ENCODE results near the gene UBALD2. TPM values are rescaled to one million over a fixed set of nuclear protein-coding genes. Genes with fewer than 3 reads are reported as not detected.
"Not testable (repeated sequence)": the region's sequence is repeated elsewhere in the genome, so short reads cannot be mapped to it uniquely, and the experiment has no call there.

The UBALD2 gene
- polyA plus RNA-seq, 1 donor from 2014 or later, result 7.5 TPM

DNA sequence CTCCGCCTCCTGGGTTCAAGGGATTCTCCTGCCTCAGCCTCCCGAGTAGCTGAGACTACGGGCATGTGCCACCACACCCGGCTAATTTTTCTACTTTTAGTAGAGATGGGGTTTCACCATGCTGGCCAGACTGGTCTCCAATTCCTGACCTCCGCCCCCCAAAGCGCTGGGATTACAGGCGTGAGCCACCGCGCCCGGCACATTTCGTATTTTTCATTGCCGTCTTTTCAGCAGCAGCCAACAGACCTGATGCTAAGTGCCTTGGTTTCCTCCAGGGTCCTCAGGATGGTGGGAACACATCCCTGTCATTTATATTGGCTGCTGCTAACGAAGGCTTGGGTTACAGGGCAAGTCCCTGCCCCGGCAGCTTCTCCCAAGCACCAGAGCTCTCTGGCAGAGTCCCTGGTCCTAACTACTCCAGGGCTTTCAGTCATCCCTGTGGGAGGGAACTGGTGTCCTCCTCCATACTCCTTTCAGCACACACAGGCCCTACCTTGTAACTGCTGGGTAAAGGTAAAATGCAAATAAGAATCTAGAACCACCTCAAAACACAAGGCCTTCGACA lies 23.4 kb upstream of the UBALD2 start:
- Histone ChIP-seq H3K36me3 (ENCODE audit: insufficient read depth, low read length) (no peaks in the 10 kb centered on the region), H3K27ac (ENCODE audit: low read length) (no peak overlapping the region), H3K4me2 (ENCODE audit: low read length) (no peak overlapping the region), H3K27me3 (ENCODE audit: insufficient read depth, low read depth, low read length) (no peaks in the 10 kb centered on the region), H3K9me2 (ENCODE audit: insufficient read depth, low read length) (no peaks in the 10 kb centered on the region), H3K4me3 (ENCODE audit: low read length) (no peak overlapping the region), H3K79me2 (replicated peaks; ENCODE audit: insufficient read depth, low read length) (peaks cover 17% of the 10 kb centered on the region), H3K9ac (ENCODE audit: low read length) (no peak overlapping the region), H2AFZ (ENCODE audit: low read depth, low read length) (no peak overlapping the region), H4K20me1 (ENCODE audit: insufficient read depth) (no peaks in the 10 kb centered on the region), H3F3A (ENCODE audit: insufficient read depth, low read length, poor library complexity, severe bottlenecking) (no peaks in the 10 kb centered on the region), H3K9me3 (ENCODE audit: low read length) (no peaks in the 10 kb centered on the region)
- TF ChIP-seq POLR2AphosphoS5 (IDR thresholded peaks at IDR 0.05), result no peak
- TF ChIP-seq EP300 (conservative IDR thresholded peaks at IDR 0.05; ENCODE audit: poor library complexity, severe bottlenecking), result no peak
- TF ChIP-seq, protein P1, sequence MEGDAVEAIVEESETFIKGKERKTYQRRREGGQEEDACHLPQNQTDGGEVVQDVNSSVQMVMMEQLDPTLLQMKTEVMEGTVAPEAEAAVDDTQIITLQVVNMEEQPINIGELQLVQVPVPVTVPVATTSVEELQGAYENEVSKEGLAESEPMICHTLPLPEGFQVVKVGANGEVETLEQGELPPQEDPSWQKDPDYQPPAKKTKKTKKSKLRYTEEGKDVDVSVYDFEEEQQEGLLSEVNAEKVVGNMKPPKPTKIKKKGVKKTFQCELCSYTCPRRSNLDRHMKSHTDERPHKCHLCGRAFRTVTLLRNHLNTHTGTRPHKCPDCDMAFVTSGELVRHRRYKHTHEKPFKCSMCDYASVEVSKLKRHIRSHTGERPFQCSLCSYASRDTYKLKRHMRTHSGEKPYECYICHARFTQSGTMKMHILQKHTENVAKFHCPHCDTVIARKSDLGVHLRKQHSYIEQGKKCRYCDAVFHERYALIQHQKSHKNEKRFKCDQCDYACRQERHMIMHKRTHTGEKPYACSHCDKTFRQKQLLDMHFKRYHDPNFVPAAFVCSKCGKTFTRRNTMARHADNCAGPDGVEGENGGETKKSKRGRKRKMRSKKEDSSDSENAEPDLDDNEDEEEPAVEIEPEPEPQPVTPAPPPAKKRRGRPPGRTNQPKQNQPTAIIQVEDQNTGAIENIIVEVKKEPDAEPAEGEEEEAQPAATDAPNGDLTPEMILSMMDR (IDR thresholded peaks at IDR 0.05; ENCODE audit: poor library complexity, severe bottlenecking), result no peak
- TF ChIP-seq RAD21 (conservative IDR thresholded peaks at IDR 0.05), result no peak
- TF ChIP-seq TAF1 (IDR thresholded peaks at IDR 0.05; ENCODE audit: low read depth), result no peak
- no peak for TF ChIP-seq SMC3 (conservative IDR thresholded peaks at IDR 0.05; ENCODE audit: poor library complexity)
- no peak for TF ChIP-seq EZH2 (IDR thresholded peaks at IDR 0.05; ENCODE audit: borderline replicate concordance, insufficient read depth, low read length, poor library complexity, severe bottlenecking)
- no peak for TF ChIP-seq REST (IDR thresholded peaks at IDR 0.05; ENCODE audit: borderline replicate concordance)
- no peak for TF ChIP-seq MXI1 (conservative IDR thresholded peaks at IDR 0.05; ENCODE audit: poor library complexity, severe bottlenecking)

DNA sequence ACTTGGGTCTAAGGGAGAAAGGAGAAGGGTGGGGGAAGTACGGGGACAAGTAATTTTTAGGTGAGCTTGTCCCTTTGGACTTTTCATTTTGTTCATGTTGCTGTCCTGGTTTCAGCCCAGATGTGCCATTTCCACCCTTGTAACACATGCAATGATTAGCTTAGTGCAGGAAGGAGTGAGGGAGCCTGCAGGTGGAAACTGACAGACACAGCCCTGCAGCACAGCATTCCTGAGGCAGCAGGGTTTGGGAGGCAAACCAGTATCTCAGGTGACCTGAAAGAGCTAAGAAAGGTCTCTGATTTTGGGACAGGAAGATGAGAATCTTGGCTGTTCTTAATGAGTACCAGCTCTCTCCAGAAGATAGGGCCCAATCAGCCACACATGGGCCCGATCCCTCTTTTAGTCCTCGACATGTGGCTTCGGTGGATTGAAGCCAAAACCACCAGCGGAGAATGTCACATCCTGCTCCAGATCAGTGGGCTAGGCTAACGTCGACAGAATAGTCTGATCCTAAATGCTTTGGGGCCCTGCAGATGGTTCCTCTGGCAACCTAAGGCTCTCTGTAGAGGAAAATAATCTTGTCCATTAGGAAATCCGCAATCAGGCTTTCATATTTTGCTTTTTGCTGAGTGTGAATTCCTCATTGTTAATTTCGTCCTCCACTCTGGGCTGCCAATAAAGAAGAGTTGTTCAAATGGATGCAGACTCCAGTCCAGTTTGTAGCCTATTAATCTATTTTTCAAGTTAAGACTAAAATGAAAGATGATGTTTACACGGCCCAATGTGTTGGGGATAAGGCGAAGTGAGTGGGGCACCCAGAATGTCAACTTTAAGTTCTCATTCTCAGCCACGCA lies 21.1 kb upstream of the UBALD2 start:
- no peak for TF ChIP-seq MXI1 (conservative IDR thresholded peaks at IDR 0.05; ENCODE audit: poor library complexity, severe bottlenecking)
- no peak for TF ChIP-seq RAD21 (conservative IDR thresholded peaks at IDR 0.05)
- no peak for TF ChIP-seq TAF1 (IDR thresholded peaks at IDR 0.05; ENCODE audit: low read depth)
- no peaks in the 10 kb centered on the region for H4K20me1 ChIP-seq (ENCODE audit: insufficient read depth)
- no peak overlapping the region for H3K27ac ChIP-seq (ENCODE audit: low read length)
- H3K9ac ChIP-seq (ENCODE audit: low read length), result no peak overlapping the region
- H3K4me2 ChIP-seq (ENCODE audit: low read length), result no peak overlapping the region
- no peak overlapping the region for H3K4me3 ChIP-seq (ENCODE audit: low read length)
- H3K9me3 ChIP-seq (ENCODE audit: low read length), result no peaks in the 10 kb centered on the region
- H2AFZ ChIP-seq (ENCODE audit: low read depth, low read length), result no peak overlapping the region
- peaks cover 2% of the 10 kb centered on the region for H3K79me2 ChIP-seq (replicated peaks; ENCODE audit: insufficient read depth, low read length)
- H3K36me3 ChIP-seq (ENCODE audit: insufficient read depth, low read length), result no peaks in the 10 kb centered on the region
- no peaks in the 10 kb centered on the region for H3K27me3 ChIP-seq (ENCODE audit: insufficient read depth, low read depth, low read length)
- no peaks in the 10 kb centered on the region for H3K9me2 ChIP-seq (ENCODE audit: insufficient read depth, low read length)
- no peaks in the 10 kb centered on the region for H3F3A ChIP-seq (ENCODE audit: insufficient read depth, low read length, poor library complexity, severe bottlenecking)

- not testable (repeated sequence) for H4K20me1 ChIP-seq (ENCODE audit: insufficient read depth); H3K9me3 ChIP-seq (ENCODE audit: low read length); H3K27me3 ChIP-seq (ENCODE audit: insufficient read depth, low read depth, low read length); H3K27ac ChIP-seq (ENCODE audit: low read length); H3K4me2 ChIP-seq (ENCODE audit: low read length); H3K9me2 ChIP-seq (ENCODE audit: insufficient read depth, low read length); H3F3A ChIP-seq (ENCODE audit: insufficient read depth, low read length, poor library complexity, severe bottlenecking); H3K79me2 ChIP-seq (replicated peaks; ENCODE audit: insufficient read depth, low read length); H2AFZ ChIP-seq (ENCODE audit: low read depth, low read length); H3K9ac ChIP-seq (ENCODE audit: low read length); H3K4me3 ChIP-seq (ENCODE audit: low read length); H3K36me3 ChIP-seq (ENCODE audit: insufficient read depth, low read length)
Measured at GRCh38 chr17:76244721-76245120, 20.4 kb upstream of the UBALD2 start.
